ENCODE data around the gene ZFP64.

GRCh38 chr20:52145587-52145986, 46.0 kb downstream of the ZFP64 start:
- TF ChIP-seq CTCF (IDR thresholded peaks at IDR 0.05 in 8 of 11, conservative IDR thresholded peaks at IDR 0.05 in 3 of 11): no peak
- TF ChIP-seq POLR2A (IDR thresholded peaks at IDR 0.05): no peak
